ENCODE data around the gene PLCB3.
"Not testable (repeated sequence)": the region's sequence is repeated elsewhere in the genome, so short reads cannot be mapped to it uniquely, and the experiment has no call there.

Gene PLCB3

DNA sequence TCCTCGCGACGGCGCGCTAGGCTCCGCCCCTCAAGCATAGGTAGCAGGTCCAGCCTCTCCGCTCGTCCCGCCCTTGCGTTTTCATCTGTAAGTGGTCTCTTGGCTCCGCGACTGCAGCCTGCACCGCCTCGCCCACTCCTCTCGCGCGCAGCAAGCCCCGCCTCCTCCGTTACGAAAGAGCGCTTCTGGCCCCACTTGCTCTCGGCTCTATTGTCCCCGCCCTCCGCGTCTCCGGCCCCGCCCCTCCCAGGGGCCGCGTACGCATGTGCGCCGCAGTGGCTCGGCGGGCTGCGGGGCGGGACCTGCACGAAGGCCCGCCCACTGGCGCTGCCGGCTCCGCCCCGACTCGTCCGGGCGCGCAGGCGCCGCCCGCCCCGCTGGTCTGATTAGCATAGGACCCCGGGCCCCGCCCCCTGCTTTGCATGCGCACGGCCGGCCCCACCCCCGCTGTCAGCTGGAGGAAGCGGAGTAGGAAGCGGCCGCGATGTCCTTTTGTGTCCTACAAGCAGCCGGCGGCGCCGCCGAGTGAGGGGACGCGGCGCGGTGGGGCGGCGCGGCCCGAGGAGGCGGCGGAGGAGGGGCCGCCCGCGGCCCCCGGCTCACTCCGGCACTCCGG lies 53.9 kb downstream of the PLCB3 start, which contains the start of gene ESRRA:
TSS of gene ESRRA (plus strand) at position 450 of the 616 bp plus-strand sequence. CDS start 1,656 bp downstream, outside the sequence.
- peak; percentile 74 for ATAC-seq (ENCODE audit: low read depth)
- H3K27ac ChIP-seq (ENCODE audit: poor library complexity, severe bottlenecking): peak within 1 kb of the TSS; percentile 86
- H3K27me3 ChIP-seq (ENCODE audit: insufficient read depth, poor library complexity, severe bottlenecking): peaks cover 8% of the 10 kb centered on the region
- TF ChIP-seq, protein P1, sequence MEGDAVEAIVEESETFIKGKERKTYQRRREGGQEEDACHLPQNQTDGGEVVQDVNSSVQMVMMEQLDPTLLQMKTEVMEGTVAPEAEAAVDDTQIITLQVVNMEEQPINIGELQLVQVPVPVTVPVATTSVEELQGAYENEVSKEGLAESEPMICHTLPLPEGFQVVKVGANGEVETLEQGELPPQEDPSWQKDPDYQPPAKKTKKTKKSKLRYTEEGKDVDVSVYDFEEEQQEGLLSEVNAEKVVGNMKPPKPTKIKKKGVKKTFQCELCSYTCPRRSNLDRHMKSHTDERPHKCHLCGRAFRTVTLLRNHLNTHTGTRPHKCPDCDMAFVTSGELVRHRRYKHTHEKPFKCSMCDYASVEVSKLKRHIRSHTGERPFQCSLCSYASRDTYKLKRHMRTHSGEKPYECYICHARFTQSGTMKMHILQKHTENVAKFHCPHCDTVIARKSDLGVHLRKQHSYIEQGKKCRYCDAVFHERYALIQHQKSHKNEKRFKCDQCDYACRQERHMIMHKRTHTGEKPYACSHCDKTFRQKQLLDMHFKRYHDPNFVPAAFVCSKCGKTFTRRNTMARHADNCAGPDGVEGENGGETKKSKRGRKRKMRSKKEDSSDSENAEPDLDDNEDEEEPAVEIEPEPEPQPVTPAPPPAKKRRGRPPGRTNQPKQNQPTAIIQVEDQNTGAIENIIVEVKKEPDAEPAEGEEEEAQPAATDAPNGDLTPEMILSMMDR (IDR thresholded peaks at IDR 0.05; ENCODE audit: poor library complexity, severe bottlenecking): no peak
- H3K36me3 ChIP-seq (ENCODE audit: low read depth): peaks cover 10% of the 10 kb centered on the region; the same call in 1 of the 2 replicates
- H3K4me3 ChIP-seq (ENCODE audit: severe bottlenecking): peak within 1 kb of the TSS; percentile 61
- H3K4me1 ChIP-seq (ENCODE audit: insufficient read depth, poor library complexity, severe bottlenecking): no peaks in the 10 kb centered on the region
- no peaks in the 10 kb centered on the region for H3K9me3 ChIP-seq (ENCODE audit: severe bottlenecking)
- DNase-seq (ENCODE audit: low spot score): peak; percentile 99

DNA sequence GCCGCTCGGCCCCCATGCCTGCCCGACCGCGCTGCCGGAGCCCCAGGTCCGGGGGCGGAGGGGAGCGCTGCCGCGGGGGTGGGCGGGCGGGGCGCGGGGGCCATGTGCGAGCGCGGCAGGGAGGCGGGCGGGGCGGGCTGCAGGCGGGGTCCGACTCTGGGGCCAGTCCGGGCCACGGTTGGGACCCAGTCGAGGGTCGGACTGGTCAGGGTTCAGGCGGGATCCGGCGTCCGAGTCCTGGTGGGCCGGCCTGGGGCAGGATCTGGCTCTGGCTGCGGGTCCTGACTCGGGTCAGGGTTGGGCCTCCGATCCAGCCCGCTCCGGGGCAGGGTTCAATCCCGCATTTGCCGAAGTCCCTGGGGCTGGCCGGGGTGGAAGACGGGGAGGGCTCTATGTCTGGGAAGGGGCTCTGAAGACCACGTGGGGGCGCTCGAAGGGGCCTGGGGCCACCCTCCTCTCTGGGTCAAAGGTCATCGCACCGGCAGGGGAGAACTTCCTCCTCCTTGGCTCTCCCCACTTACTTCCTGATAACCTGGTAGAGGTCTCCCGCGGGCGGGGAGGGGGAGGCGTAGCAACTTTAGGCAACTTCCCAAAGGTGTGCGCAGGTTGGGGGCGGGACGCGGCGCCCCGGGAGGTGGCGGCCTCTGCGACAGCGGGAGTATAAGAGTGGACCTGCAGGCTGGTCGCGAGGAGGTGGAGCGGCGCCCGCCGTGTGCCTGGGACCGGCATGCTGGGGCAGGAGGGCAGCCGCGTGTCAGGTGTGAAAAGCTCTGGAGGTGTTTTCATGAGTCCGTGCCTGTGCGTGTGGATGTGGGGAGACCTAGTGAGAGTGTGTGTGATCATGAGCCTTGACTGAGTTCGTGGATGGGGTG lies 54.6 kb downstream of the PLCB3 start:
- Histone ChIP-seq H3K27ac (ENCODE audit: poor library complexity, severe bottlenecking) (peak overlapping the region; percentile 86), H3K4me1 (ENCODE audit: insufficient read depth, poor library complexity, severe bottlenecking) (peaks cover 6% of the 10 kb centered on the region), H3K9me3 (ENCODE audit: severe bottlenecking) (no peaks in the 10 kb centered on the region), H3K36me3 (ENCODE audit: low read depth) (peaks cover 10% of the 10 kb centered on the region; the same call in 1 of the 2 replicates), H3K27me3 (ENCODE audit: insufficient read depth, poor library complexity, severe bottlenecking) (peaks cover under 1% of the 10 kb centered on the region), H3K4me3 (ENCODE audit: severe bottlenecking) (peak overlapping the region; percentile 61)
- TF ChIP-seq, protein P1 (IDR thresholded peaks at IDR 0.05; ENCODE audit: poor library complexity, severe bottlenecking): peak; percentile 60
- ATAC-seq (ENCODE audit: low read depth) (peak; percentile 13), DNase-seq (ENCODE audit: low spot score) (peak; percentile 76)

DNA sequence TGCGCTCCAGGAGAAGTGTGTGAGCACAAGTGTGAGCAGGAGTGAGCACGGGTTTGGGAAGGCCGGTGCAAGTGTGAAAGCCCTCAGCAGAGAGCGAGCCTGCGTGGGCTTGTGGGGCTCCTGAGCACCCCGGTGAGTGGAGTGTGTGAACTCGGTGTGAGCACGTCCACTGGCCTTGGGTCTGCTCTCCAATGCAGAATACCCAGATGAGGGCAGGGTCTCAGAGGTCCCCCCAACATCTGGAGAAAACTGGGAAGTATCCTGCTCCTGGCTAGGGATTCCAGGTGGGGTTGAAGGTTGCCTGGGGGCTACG lies 55.2 kb downstream of the PLCB3 start:
- Histone ChIP-seq H3K27ac (ENCODE audit: poor library complexity, severe bottlenecking) (peak overlapping the region; percentile 86), H3K4me3 (ENCODE audit: severe bottlenecking) (peak overlapping the region; percentile 61), H3K4me1 (ENCODE audit: insufficient read depth, poor library complexity, severe bottlenecking) (peaks cover 8% of the 10 kb centered on the region), H3K36me3 (ENCODE audit: low read depth) (peaks cover 10% of the 10 kb centered on the region; the same call in 1 of the 2 replicates), H3K9me3 (ENCODE audit: severe bottlenecking) (no peaks in the 10 kb centered on the region), H3K27me3 (ENCODE audit: insufficient read depth, poor library complexity, severe bottlenecking) (no peaks in the 10 kb centered on the region)
- ATAC-seq (ENCODE audit: low read depth) (no peak), DNase-seq (ENCODE audit: low spot score) (no peak)
- TF ChIP-seq, protein P1 (IDR thresholded peaks at IDR 0.05; ENCODE audit: poor library complexity, severe bottlenecking): no peak

DNA sequence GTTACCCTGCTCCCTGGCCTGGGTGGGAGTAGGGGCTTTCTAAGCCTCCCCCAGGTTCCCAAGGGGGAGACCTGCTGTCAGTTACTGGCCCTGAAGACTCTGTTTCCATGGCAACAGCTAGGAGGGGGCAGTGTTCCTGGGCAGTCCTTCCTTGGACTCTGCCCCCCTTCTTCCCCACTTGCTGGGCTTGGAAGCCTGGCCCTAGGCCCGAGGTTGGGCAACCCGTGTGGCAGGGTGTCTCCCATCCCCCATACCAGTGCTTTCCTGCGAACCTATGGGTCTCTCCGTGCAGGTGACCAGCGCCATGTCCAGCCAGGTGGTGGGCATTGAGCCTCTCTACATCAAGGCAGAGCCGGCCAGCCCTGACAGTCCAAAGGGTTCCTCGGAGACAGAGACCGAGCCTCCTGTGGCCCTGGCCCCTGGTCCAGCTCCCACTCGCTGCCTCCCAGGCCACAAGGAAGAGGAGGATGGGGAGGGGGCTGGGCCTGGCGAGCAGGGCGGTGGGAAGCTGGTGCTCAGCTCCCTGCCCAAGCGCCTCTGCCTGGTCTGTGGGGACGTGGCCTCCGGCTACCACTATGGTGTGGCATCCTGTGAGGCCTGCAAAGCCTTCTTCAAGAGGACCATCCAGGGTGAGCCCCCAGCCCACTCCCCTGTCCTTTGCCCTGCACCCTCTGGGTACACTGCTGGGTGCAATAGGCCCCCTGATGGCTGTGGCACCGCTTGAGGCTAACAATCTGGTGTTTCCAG lies 55.7 kb downstream of the PLCB3 start:
- H3K27me3 ChIP-seq (ENCODE audit: insufficient read depth, poor library complexity, severe bottlenecking): no peaks in the 10 kb centered on the region
- DNase-seq (ENCODE audit: low spot score) (peak; percentile 66), ATAC-seq (ENCODE audit: low read depth) (no peak)
- H3K4me1 ChIP-seq (ENCODE audit: insufficient read depth, poor library complexity, severe bottlenecking): peaks cover 8% of the 10 kb centered on the region
- TF ChIP-seq, protein P1 (IDR thresholded peaks at IDR 0.05; ENCODE audit: poor library complexity, severe bottlenecking): no peak
- peak overlapping the region; percentile 86 for H3K27ac ChIP-seq (ENCODE audit: poor library complexity, severe bottlenecking)
- peak overlapping the region; percentile 61 for H3K4me3 ChIP-seq (ENCODE audit: severe bottlenecking)
- peaks cover 10% of the 10 kb centered on the region; the same call in 1 of the 2 replicates for H3K36me3 ChIP-seq (ENCODE audit: low read depth)
- H3K9me3 ChIP-seq (ENCODE audit: severe bottlenecking): no peaks in the 10 kb centered on the region

GRCh38 chr11:64307795-64308194 lies 56.5 kb downstream of the PLCB3 start:
- H3K9me3 ChIP-seq (ENCODE audit: severe bottlenecking); H3K4me1 ChIP-seq (ENCODE audit: insufficient read depth, poor library complexity, severe bottlenecking); ATAC-seq (ENCODE audit: low read depth); H3K4me3 ChIP-seq (ENCODE audit: severe bottlenecking); H3K27me3 ChIP-seq (ENCODE audit: insufficient read depth, poor library complexity, severe bottlenecking); DNase-seq (ENCODE audit: low spot score): not testable (repeated sequence)
- Histone ChIP-seq H3K27ac (ENCODE audit: poor library complexity, severe bottlenecking) (peak overlapping the region; percentile 86), H3K36me3 (ENCODE audit: low read depth) (peaks cover 10% of the 10 kb centered on the region; the same call in 1 of the 2 replicates)
